Measurements from ENCODE around the gene SIGLEC10. TPM values are rescaled to one million over a fixed set of nuclear protein-coding genes. Genes with fewer than 3 reads are reported as not detected.

SIGLEC10 gene
- total and polyA plus RNA-seq, 9 of the 15 experiments (the other 6 are each of a cell fraction or from before 2014, with no cell fraction given) = 0.10 to 1.8 (median 0.82) TPM

DNA sequence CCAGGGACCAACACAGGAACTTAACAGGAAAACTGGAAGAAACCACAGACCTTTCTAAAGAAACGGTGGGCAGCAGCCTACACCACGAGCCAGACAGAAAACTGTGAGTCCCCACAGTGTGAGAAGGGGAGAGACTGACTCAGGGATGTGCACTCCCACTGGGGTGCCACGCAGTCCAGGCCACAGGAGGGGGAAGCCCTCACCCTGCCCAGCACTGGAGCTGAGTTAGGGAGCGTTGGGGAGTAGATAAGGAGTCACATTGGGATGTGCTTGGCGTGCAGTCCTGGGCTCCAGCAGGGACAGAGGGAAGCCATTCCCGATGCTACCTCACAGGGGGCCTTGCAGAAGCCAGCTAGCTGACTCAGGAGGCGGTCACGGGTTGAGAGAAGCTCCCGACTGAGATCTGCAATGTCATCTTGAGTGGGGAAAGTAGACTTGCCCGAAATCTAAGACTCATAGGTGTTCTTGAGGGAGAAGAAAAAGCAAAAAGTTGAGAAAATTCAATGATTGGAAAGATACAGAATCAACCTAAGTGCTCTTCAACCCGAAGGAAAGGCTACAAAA is 23.5 kb upstream of the SIGLEC10 start (continued):
- TF ChIP-seq, protein P1, sequence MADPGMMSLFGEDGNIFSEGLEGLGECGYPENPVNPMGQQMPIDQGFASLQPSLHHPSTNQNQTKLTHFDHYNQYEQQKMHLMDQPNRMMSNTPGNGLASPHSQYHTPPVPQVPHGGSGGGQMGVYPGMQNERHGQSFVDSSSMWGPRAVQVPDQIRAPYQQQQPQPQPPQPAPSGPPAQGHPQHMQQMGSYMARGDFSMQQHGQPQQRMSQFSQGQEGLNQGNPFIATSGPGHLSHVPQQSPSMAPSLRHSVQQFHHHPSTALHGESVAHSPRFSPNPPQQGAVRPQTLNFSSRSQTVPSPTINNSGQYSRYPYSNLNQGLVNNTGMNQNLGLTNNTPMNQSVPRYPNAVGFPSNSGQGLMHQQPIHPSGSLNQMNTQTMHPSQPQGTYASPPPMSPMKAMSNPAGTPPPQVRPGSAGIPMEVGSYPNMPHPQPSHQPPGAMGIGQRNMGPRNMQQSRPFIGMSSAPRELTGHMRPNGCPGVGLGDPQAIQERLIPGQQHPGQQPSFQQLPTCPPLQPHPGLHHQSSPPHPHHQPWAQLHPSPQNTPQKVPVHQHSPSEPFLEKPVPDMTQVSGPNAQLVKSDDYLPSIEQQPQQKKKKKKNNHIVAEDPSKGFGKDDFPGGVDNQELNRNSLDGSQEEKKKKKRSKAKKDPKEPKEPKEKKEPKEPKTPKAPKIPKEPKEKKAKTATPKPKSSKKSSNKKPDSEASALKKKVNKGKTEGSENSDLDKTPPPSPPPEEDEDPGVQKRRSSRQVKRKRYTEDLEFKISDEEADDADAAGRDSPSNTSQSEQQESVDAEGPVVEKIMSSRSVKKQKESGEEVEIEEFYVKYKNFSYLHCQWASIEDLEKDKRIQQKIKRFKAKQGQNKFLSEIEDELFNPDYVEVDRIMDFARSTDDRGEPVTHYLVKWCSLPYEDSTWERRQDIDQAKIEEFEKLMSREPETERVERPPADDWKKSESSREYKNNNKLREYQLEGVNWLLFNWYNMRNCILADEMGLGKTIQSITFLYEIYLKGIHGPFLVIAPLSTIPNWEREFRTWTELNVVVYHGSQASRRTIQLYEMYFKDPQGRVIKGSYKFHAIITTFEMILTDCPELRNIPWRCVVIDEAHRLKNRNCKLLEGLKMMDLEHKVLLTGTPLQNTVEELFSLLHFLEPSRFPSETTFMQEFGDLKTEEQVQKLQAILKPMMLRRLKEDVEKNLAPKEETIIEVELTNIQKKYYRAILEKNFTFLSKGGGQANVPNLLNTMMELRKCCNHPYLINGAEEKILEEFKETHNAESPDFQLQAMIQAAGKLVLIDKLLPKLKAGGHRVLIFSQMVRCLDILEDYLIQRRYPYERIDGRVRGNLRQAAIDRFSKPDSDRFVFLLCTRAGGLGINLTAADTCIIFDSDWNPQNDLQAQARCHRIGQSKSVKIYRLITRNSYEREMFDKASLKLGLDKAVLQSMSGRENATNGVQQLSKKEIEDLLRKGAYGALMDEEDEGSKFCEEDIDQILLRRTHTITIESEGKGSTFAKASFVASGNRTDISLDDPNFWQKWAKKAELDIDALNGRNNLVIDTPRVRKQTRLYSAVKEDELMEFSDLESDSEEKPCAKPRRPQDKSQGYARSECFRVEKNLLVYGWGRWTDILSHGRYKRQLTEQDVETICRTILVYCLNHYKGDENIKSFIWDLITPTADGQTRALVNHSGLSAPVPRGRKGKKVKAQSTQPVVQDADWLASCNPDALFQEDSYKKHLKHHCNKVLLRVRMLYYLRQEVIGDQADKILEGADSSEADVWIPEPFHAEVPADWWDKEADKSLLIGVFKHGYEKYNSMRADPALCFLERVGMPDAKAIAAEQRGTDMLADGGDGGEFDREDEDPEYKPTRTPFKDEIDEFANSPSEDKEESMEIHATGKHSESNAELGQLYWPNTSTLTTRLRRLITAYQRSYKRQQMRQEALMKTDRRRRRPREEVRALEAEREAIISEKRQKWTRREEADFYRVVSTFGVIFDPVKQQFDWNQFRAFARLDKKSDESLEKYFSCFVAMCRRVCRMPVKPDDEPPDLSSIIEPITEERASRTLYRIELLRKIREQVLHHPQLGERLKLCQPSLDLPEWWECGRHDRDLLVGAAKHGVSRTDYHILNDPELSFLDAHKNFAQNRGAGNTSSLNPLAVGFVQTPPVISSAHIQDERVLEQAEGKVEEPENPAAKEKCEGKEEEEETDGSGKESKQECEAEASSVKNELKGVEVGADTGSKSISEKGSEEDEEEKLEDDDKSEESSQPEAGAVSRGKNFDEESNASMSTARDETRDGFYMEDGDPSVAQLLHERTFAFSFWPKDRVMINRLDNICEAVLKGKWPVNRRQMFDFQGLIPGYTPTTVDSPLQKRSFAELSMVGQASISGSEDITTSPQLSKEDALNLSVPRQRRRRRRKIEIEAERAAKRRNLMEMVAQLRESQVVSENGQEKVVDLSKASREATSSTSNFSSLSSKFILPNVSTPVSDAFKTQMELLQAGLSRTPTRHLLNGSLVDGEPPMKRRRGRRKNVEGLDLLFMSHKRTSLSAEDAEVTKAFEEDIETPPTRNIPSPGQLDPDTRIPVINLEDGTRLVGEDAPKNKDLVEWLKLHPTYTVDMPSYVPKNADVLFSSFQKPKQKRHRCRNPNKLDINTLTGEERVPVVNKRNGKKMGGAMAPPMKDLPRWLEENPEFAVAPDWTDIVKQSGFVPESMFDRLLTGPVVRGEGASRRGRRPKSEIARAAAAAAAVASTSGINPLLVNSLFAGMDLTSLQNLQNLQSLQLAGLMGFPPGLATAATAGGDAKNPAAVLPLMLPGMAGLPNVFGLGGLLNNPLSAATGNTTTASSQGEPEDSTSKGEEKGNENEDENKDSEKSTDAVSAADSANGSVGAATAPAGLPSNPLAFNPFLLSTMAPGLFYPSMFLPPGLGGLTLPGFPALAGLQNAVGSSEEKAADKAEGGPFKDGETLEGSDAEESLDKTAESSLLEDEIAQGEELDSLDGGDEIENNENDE (IDR thresholded peaks at IDR 0.05; ENCODE audit: low read depth, low read length) = no peak
- no peak for TF ChIP-seq SOX6 (IDR thresholded peaks at IDR 0.05)
- TF ChIP-seq ARHGAP35 (IDR thresholded peaks at IDR 0.05; ENCODE audit: partially characterized antibody) = no peak
- TF ChIP-seq GABPB1 (CRISPR knock-in tag; IDR thresholded peaks at IDR 0.05) = no peak
- TF ChIP-seq, protein P2, sequence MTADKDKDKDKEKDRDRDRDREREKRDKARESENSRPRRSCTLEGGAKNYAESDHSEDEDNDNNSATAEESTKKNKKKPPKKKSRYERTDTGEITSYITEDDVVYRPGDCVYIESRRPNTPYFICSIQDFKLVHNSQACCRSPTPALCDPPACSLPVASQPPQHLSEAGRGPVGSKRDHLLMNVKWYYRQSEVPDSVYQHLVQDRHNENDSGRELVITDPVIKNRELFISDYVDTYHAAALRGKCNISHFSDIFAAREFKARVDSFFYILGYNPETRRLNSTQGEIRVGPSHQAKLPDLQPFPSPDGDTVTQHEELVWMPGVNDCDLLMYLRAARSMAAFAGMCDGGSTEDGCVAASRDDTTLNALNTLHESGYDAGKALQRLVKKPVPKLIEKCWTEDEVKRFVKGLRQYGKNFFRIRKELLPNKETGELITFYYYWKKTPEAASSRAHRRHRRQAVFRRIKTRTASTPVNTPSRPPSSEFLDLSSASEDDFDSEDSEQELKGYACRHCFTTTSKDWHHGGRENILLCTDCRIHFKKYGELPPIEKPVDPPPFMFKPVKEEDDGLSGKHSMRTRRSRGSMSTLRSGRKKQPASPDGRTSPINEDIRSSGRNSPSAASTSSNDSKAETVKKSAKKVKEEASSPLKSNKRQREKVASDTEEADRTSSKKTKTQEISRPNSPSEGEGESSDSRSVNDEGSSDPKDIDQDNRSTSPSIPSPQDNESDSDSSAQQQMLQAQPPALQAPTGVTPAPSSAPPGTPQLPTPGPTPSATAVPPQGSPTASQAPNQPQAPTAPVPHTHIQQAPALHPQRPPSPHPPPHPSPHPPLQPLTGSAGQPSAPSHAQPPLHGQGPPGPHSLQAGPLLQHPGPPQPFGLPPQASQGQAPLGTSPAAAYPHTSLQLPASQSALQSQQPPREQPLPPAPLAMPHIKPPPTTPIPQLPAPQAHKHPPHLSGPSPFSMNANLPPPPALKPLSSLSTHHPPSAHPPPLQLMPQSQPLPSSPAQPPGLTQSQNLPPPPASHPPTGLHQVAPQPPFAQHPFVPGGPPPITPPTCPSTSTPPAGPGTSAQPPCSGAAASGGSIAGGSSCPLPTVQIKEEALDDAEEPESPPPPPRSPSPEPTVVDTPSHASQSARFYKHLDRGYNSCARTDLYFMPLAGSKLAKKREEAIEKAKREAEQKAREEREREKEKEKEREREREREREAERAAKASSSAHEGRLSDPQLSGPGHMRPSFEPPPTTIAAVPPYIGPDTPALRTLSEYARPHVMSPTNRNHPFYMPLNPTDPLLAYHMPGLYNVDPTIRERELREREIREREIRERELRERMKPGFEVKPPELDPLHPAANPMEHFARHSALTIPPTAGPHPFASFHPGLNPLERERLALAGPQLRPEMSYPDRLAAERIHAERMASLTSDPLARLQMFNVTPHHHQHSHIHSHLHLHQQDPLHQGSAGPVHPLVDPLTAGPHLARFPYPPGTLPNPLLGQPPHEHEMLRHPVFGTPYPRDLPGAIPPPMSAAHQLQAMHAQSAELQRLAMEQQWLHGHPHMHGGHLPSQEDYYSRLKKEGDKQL (CRISPR knock-in tag; IDR thresholded peaks at IDR 0.05; ENCODE audit: borderline replicate concordance) = no peak
- TF ChIP-seq TAF1 (IDR thresholded peaks at IDR 0.05; ENCODE audit: control insufficient read depth, extremely low read depth, insufficient read depth, low read length, severe bottlenecking) = no peak

Data from K562 (cell line).